Measurements from ENCODE around the gene FAM120A.
A peak's percentile ranks its signal among the peaks of the same experiment; 100 is the strongest.
"Not testable (repeated sequence)": the region's sequence is repeated elsewhere in the genome, so short reads cannot be mapped to it uniquely, and the experiment has no call there.

The FAM120A gene

GRCh38 chr9:93450945-93451815, at the start of gene FAM120A:
FAM120A (plus strand) TSS chr9:93451685; CDS start chr9:93451916, 231 bp downstream.
- DNase-seq (ENCODE audit: insufficient read length, low spot score) (peak; percentile 72), FAIRE-seq (peak; percentile 67)

- DNase-seq (ENCODE audit: insufficient read length, low spot score) (no peak), FAIRE-seq (no peak)
Measured at GRCh38 chr9:93406371-93406770, 45.1 kb upstream of the FAM120A start.

- FAIRE-seq = no peak
- DNase-seq (ENCODE audit: insufficient read length, low spot score) = no peak
Measured at GRCh38 chr9:93413530-93413929, 38.0 kb upstream of the FAM120A start.

GRCh38 chr9:93415176-93415690, 36.3 kb upstream of the FAM120A start:
- DNase-seq (ENCODE audit: insufficient read length, low spot score) = no peak
- no peak for FAIRE-seq

GRCh38 chr9:93416530-93417235, 34.8 kb upstream of the FAM120A start:
- DNase-seq (ENCODE audit: insufficient read length, low spot score) = no peak
- FAIRE-seq = no peak

- DNase-seq (ENCODE audit: insufficient read length, low spot score) = no peak
Measured at GRCh38 chr9:93417538-93417937, 33.9 kb upstream of the FAM120A start.

GRCh38 chr9:93419023-93419422, 32.5 kb upstream of the FAM120A start:
- DNase-seq (ENCODE audit: insufficient read length, low spot score) = no peak
- no peak for FAIRE-seq

More at GRCh38 chr9:93417538-93417937, 33.9 kb upstream of the FAM120A start:
- no peak for FAIRE-seq

GRCh38 chr9:93422977-93423616, 28.4 kb upstream of the FAM120A start:
- DNase-seq (ENCODE audit: insufficient read length, low spot score) (no peak), FAIRE-seq (no peak)

- no peak for FAIRE-seq
- DNase-seq (ENCODE audit: insufficient read length, low spot score) = no peak
Measured at GRCh38 chr9:93427655-93428379, 23.7 kb upstream of the FAM120A start.

GRCh38 chr9:93431539-93432105, 19.9 kb upstream of the FAM120A start:
- no peak for DNase-seq (ENCODE audit: insufficient read length, low spot score)
- no peak for FAIRE-seq

GRCh38 chr9:93432964-93433363, 18.5 kb upstream of the FAM120A start:
- DNase-seq (ENCODE audit: insufficient read length, low spot score) (no peak), FAIRE-seq (no peak)

GRCh38 chr9:93434056-93434455, 17.4 kb upstream of the FAM120A start:
- DNase-seq (ENCODE audit: insufficient read length, low spot score) (no peak), FAIRE-seq (no peak)

GRCh38 chr9:93435386-93435785, 16.1 kb upstream of the FAM120A start:
- FAIRE-seq (no peak), DNase-seq (ENCODE audit: insufficient read length, low spot score) (no peak)

GRCh38 chr9:93436218-93436617, 15.3 kb upstream of the FAM120A start:
- DNase-seq (ENCODE audit: insufficient read length, low spot score) (no peak), FAIRE-seq (no peak)

- FAIRE-seq = no peak
- no peak for DNase-seq (ENCODE audit: insufficient read length, low spot score)
Measured at GRCh38 chr9:93436655-93437407, 14.7 kb upstream of the FAM120A start.

- DNase-seq (ENCODE audit: insufficient read length, low spot score) (no peak), FAIRE-seq (no peak)
Measured at GRCh38 chr9:93437996-93438395, 13.5 kb upstream of the FAM120A start.

GRCh38 chr9:93439301-93439700, 12.2 kb upstream of the FAM120A start:
- not testable (repeated sequence) for DNase-seq (ENCODE audit: insufficient read length, low spot score); FAIRE-seq

GRCh38 chr9:93440896-93441580, 10.4 kb upstream of the FAM120A start:
- FAIRE-seq = no peak
- no peak for DNase-seq (ENCODE audit: insufficient read length, low spot score)

- DNase-seq (ENCODE audit: insufficient read length, low spot score) (no peak), FAIRE-seq (no peak)
Measured at GRCh38 chr9:93446073-93446472, 5.4 kb upstream of the FAM120A start.
